Raji (cell line): ENCODE measurements around the gene DEPDC1B.

ENCODE experiments used
- POLR2A ChIP-seq: IDR thresholded peaks from 2 replicates; pipeline ENCODE4 v1.6.1; 2011; ENCODE audit warnings: low read depth, low read length, control low read depth; ENCODE audit not compliant: insufficient read depth

DEPDC1B gene

GRCh38 chr5:60672693-60673264 is 27.2 kb downstream of the DEPDC1B start:
- no peak for TF ChIP-seq POLR2A

GRCh38 chr5:60671899-60672692 is 27.9 kb downstream of the DEPDC1B start:
- no peak for TF ChIP-seq POLR2A

GRCh38 chr5:60670749-60671148 is 29.2 kb downstream of the DEPDC1B start:
- TF ChIP-seq POLR2A, result no peak

- TF ChIP-seq POLR2A, result no peak
These were observed 31.2 kb downstream of the DEPDC1B start for GRCh38 chr5:60668686-60669304.

- TF ChIP-seq POLR2A, result no peak
These were observed 47.9 kb downstream of the DEPDC1B start for GRCh38 chr5:60651872-60652620.

- TF ChIP-seq POLR2A, result no peak
These were observed 50.6 kb downstream of the DEPDC1B start for GRCh38 chr5:60649288-60649917.

- TF ChIP-seq POLR2A, result no peak
These were observed 51.8 kb downstream of the DEPDC1B start for GRCh38 chr5:60648175-60648574.

GRCh38 chr5:60640901-60641300 is 59.1 kb downstream of the DEPDC1B start:
- TF ChIP-seq POLR2A, result no peak

GRCh38 chr5:60639544-60639943 is 60.4 kb downstream of the DEPDC1B start:
- TF ChIP-seq POLR2A, result no peak

- no peak for TF ChIP-seq POLR2A
These were observed 61.7 kb downstream of the DEPDC1B start for GRCh38 chr5:60638300-60638699.

- no peak for TF ChIP-seq POLR2A
These were observed 63.3 kb downstream of the DEPDC1B start for GRCh38 chr5:60636644-60637043.

GRCh38 chr5:60636001-60636400 is 64.0 kb downstream of the DEPDC1B start:
- no peak for TF ChIP-seq POLR2A

- no peak for TF ChIP-seq POLR2A
These were observed 65.9 kb downstream of the DEPDC1B start for GRCh38 chr5:60634051-60634450.

GRCh38 chr5:60633341-60633740 is 66.6 kb downstream of the DEPDC1B start:
- no peak for TF ChIP-seq POLR2A

- TF ChIP-seq POLR2A, result no peak
These were observed 67.8 kb downstream of the DEPDC1B start for GRCh38 chr5:60632153-60632552.
